Muscle of arm (tissue), 12 donors: ENCODE data around the gene SCRN3. TPM values are rescaled to one million over a fixed set of nuclear protein-coding genes. Genes with fewer than 3 reads are reported as not detected.

Source experiments
- DNase-seq: peaks from one replicate; pipeline ENCODE4 v3.0.0-alpha.2; 2013
- polyA plus RNA-seq, 12 donors: library from polyadenylated mRNA; unstranded; fragments of 120-200 nt; gene quantifications; one replicate each; pipeline ENCODE4 v1.2.1, GENCODE V29; 2013; ENCODE audit not compliant: insufficient read length in 12 of 12

SCRN3 gene
- polyA plus RNA-seq, 12 donors, result 32.6 to 56.7 (median 36.4) TPM; not detected in 1

DNA sequence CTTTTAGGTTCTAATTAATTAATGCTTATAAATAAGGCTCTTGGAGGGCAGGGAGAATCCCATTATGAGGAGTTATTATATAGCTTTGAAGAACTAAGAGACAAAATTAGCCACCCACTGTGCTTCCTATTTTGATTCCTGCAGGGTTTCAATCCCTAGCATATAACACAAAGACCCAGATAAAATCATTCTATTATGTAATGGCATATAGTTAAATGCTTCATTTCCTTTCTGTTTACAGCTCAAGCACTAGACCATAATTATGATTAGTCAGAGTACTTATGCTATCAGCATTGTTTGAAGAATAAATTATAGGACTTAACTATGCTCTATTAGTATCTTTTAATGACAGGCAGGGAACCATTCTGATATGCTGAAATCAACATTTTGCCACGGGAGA, 82.2 kb downstream of the SCRN3 start:
- DNase-seq, result no peak

Other genes with a start within 250 kb of the SCRN3 start
- gene OLA1, start 147.2 kb upstream of the SCRN3 start, polyA plus RNA-seq, result 100 to 1,000 TPM in 11 of 12 donors, not detected in 1; 180 to 284 (median 252) TPM
- gene SP9, start 60.8 kb upstream of the SCRN3 start, polyA plus RNA-seq, result under 1 TPM in 10 of 12 donors, not detected in 2; 0.10 to 0.88 (median 0.15) TPM
- 1 to 10 TPM in 11 of 12 donors, not detected in 1; 2.9 to 7.4 (median 5.0) TPM for gene GPR155, start 91.3 kb downstream of the SCRN3 start, polyA plus RNA-seq
- gene WIPF1, start 202.1 kb downstream of the SCRN3 start, polyA plus RNA-seq, result 10 to 100 TPM in 11 of 12 donors, not detected in 1; 33.2 to 68.3 (median 43.9) TPM